Sigmoid colon (tissue), 7 donors: ENCODE measurements around the gene IPCEF1. TPM values are rescaled to one million over a fixed set of nuclear protein-coding genes. Genes with fewer than 3 reads are reported as not detected.

ENCODE experiments used
- DNase-seq: peaks from one replicate; pipeline ENCODE4 v3.0.0-alpha.2; 2019
- H3K27ac ChIP-seq, 4 donors: fragments of 200-600 bp; sonication (generic); one replicate each; pipeline ENCODE4 v1.5.1; 2016 to 2019; ENCODE audit warnings: mild to moderate bottlenecking in 1 of 4
- H3K27me3 ChIP-seq, 3 donors: fragments of 200-600 bp; sonication (generic); one replicate each; pipeline ENCODE4 v1.5.1; 2019; ENCODE audit warnings: mild to moderate bottlenecking in 1 of 3
- H3K36me3 ChIP-seq, 4 donors: fragments of 200-600 bp; sonication (generic); one replicate each; pipeline ENCODE4 v1.5.1; 2016 to 2019
- H3K4me1 ChIP-seq, 4 donors: fragments of 200-600 bp; sonication (generic); one replicate each; pipeline ENCODE4 v1.5.1; 2017 to 2019
- H3K4me3 ChIP-seq, 4 donors: fragments of 200-600 bp; sonication (generic); one replicate each; pipeline ENCODE4 v1.5.1; 2017 to 2019; ENCODE audit warnings: mild to moderate bottlenecking in 2 of 4, moderate library complexity in 1 of 4
- H3K9me3 ChIP-seq, 4 donors: fragments of 200-600 bp in 3 of 4; sonication (generic) in 3 of 4; one replicate each; pipeline versions ENCODE4 v1.5.1 to v1.6.1; 2013 to 2019
- CTCF ChIP-seq, 4 experiments: fragments of 450-650 bp in 3 of 4; fragments of 200-600 bp in 1 of 4; IDR thresholded peaks; one replicate each; pipeline ENCODE4 v1.5.1; 2016 to 2019; ENCODE audit warnings: antibody characterized with exemption in 4 of 4, mild to moderate bottlenecking in 3 of 4, moderate library complexity in 2 of 4
- EP300 ChIP-seq, 4 donors: sonication (generic); formaldehyde crosslinking; IDR thresholded peaks; one replicate each; pipeline ENCODE4 v1.6.1; 2017; ENCODE audit warnings: antibody characterized with exemption in 4 of 4
- POLR2A ChIP-seq, 2 donors: fragments of 450-650 bp; IDR thresholded peaks; one replicate each; pipeline ENCODE4 v1.6.1; 2016; ENCODE audit warnings: antibody characterized with exemption in 2 of 2, mild to moderate bottlenecking in 2 of 2, moderate library complexity in 2 of 2
- POLR2AphosphoS5 ChIP-seq, 4 donors: sonication (generic); formaldehyde crosslinking; IDR thresholded peaks; one replicate each; pipeline ENCODE4 v1.6.1; 2017; ENCODE audit warnings: antibody characterized with exemption in 4 of 4
- WGBS, 2 donors: extraction: QIAGEN DNeasy Blood & Tissue Kit; methylation state at CpG; one replicate each; pipeline ENCODE4 v1.1.7; 2013; 5-methylcytosine and 5-hydroxymethylcytosine counted together
- intact Hi-C: fragments of 100-400 bp; cut with DNase I; formaldehyde crosslinking; loops from one replicate; pipeline ENCODE4 v1.15.1; 2023
- polyA plus RNA-seq, 3 donors: library from polyadenylated mRNA; stranded (reverse); fragments of 200-250 nt; gene quantifications; one replicate each; pipeline ENCODE4 v1.2.3, GENCODE V29; 2013
- total RNA-seq, 4 donors: library from RNA; depleted of rRNA; stranded (reverse); fragments of >200 nt; gene quantifications; one replicate each; pipeline ENCODE4 v1.1.0, GENCODE V29; 2016
- donor health status: healthy with polysubstance abuse.
- donor health status: Bipolar disorder and iron deficiency.
- donor health status: healthy.

Gene IPCEF1
- total and polyA plus RNA-seq, 7 donors: 0.28 to 5.5 (median 0.71) TPM

- H3K27me3 ChIP-seq: no peaks in the 10 kb centered on the region
- H3K4me1 ChIP-seq: no peaks in the 10 kb centered on the region
- H3K9me3 ChIP-seq: no peaks in the 10 kb centered on the region
- intact Hi-C loops: loop anchor here (10.0 kb wide), 1 partner anchor 245 kb away; no protein-coding TSS in a partner anchor
- TF ChIP-seq POLR2A (IDR thresholded peaks at IDR 0.05) (no peak), EP300 (IDR thresholded peaks at IDR 0.05) (no peak), CTCF (IDR thresholded peaks at IDR 0.05) (no peak), POLR2AphosphoS5 (IDR thresholded peaks at IDR 0.05) (no peak)
- no peaks in the 10 kb centered on the region for H3K36me3 ChIP-seq
- 93 to 94% methylated on average over 6 of the region's 6 CpGs for WGBS, 2 donors
- no peak for DNase-seq
- no peak overlapping the region for H3K4me3 ChIP-seq
- H3K27ac ChIP-seq: no peak overlapping the region
Measured at GRCh38 chr6:154289818-154290508, 66.6 kb downstream of the IPCEF1 start.

- WGBS, 2 donors: 83 to 87% methylated on average over 1 of the region's 1 CpG
- H3K27ac ChIP-seq: no peak overlapping the region
- H3K4me1 ChIP-seq: no peaks in the 10 kb centered on the region
- no peak for TF ChIP-seq POLR2A (IDR thresholded peaks at IDR 0.05)
- TF ChIP-seq CTCF (IDR thresholded peaks at IDR 0.05): no peak
- H3K4me3 ChIP-seq: no peak overlapping the region
- no peaks in the 10 kb centered on the region for H3K27me3 ChIP-seq
- DNase-seq: no peak
- H3K9me3 ChIP-seq: no peaks in the 10 kb centered on the region
- intact Hi-C loops: loop anchor here (10.0 kb wide), 1 partner anchor 249 kb away; no protein-coding TSS in a partner anchor
- H3K36me3 ChIP-seq: no peaks in the 10 kb centered on the region
Measured at GRCh38 chr6:154285826-154286225, 70.8 kb downstream of the IPCEF1 start.

- Histone ChIP-seq H3K27ac (no peak overlapping the region), H3K27me3 (no peaks in the 10 kb centered on the region), H3K36me3 (no peaks in the 10 kb centered on the region), H3K4me3 (no peak overlapping the region), H3K9me3 (no peaks in the 10 kb centered on the region), H3K4me1 (no peaks in the 10 kb centered on the region)
- DNase-seq: no peak
- WGBS, 2 donors: 96 to 97% methylated on average over 7 of the region's 7 CpGs
- TF ChIP-seq EP300 (IDR thresholded peaks at IDR 0.05) (no peak), CTCF (IDR thresholded peaks at IDR 0.05) (no peak), POLR2AphosphoS5 (IDR thresholded peaks at IDR 0.05) (no peak), POLR2A (IDR thresholded peaks at IDR 0.05) (no peak)
- intact Hi-C loops: loop anchor here (10.0 kb wide), 1 partner anchor 250 kb away; no protein-coding TSS in a partner anchor
Measured at GRCh38 chr6:154284313-154284853, 72.2 kb downstream of the IPCEF1 start.

- 74 to 82% methylated on average over 2 of the region's 2 CpGs for WGBS, 2 donors
- Histone ChIP-seq H3K4me3 (no peak overlapping the region), H3K4me1 (no peaks in the 10 kb centered on the region), H3K9me3 (no peaks in the 10 kb centered on the region), H3K27me3 (no peaks in the 10 kb centered on the region), H3K36me3 (no peaks in the 10 kb centered on the region), H3K27ac (no peak overlapping the region)
- TF ChIP-seq CTCF (IDR thresholded peaks at IDR 0.05) (no peak), EP300 (IDR thresholded peaks at IDR 0.05) (no peak), POLR2AphosphoS5 (IDR thresholded peaks at IDR 0.05) (no peak), POLR2A (IDR thresholded peaks at IDR 0.05) (no peak)
- intact Hi-C loops: loop anchor here (10.0 kb wide), 1 partner anchor 254 kb away; no protein-coding TSS in a partner anchor
- DNase-seq: no peak
Measured at GRCh38 chr6:154280521-154280920, 76.1 kb downstream of the IPCEF1 start.
